Activated naive CD4-positive, alpha-beta T cell treated with anti-CD3 and anti-CD28 coated beads, Interleukin-2, amount 50 U/mL, for 24 hours (primary cell): ENCODE measurements around the gene SLC12A6.
A peak's percentile ranks its signal among the peaks of the same experiment; 100 is the strongest.
"Not testable (repeated sequence)": the region's sequence is repeated elsewhere in the genome, so short reads cannot be mapped to it uniquely, and the experiment has no call there.

Experiments used
- H3K27ac Mint-ChIP-seq: one replicate; pipeline ENCODE4 v1.8.0; 2021; ENCODE audit warnings: mild to moderate bottlenecking, mixed read lengths
- H3K27me3 Mint-ChIP-seq: one replicate; pipeline ENCODE4 v1.8.0; 2021; ENCODE audit warnings: mixed read lengths
- H3K36me3 Mint-ChIP-seq: one replicate; pipeline ENCODE4 v1.8.0; 2021; ENCODE audit warnings: mixed read lengths
- H3K4me1 Mint-ChIP-seq: one replicate; pipeline ENCODE4 v1.8.0; 2021; ENCODE audit warnings: mixed read lengths
- H3K4me3 Mint-ChIP-seq: one replicate; pipeline ENCODE4 v1.8.0; 2021; ENCODE audit warnings: mild to moderate bottlenecking, mixed read lengths
- H3K9me3 Mint-ChIP-seq: one replicate; pipeline ENCODE4 v1.8.0; 2021; ENCODE audit warnings: mixed read lengths

The SLC12A6 gene

GRCh38 chr15:34337557-34338306 is at the start of gene SLC12A6:
TSS of gene SLC12A6 (minus strand) at chr15:34337781. CDS start at chr15:34336680, 1,101 bp downstream.
- Mint-ChIP-seq H3K9me3 (no peaks in the 10 kb centered on the region), H3K36me3 (peaks cover 17% of the 10 kb centered on the region), H3K4me1 (peaks cover 63% of the 10 kb centered on the region), H3K4me3 (peak within 1 kb of the TSS; percentile 92), H3K27me3 (no peaks in the 10 kb centered on the region), H3K27ac (peak within 1 kb of the TSS; percentile 97)

GRCh38 chr15:34381829-34382521 is 44.4 kb upstream of the SLC12A6 start:
- H3K4me3 Mint-ChIP-seq, H3K36me3 Mint-ChIP-seq, H3K9me3 Mint-ChIP-seq, H3K27me3 Mint-ChIP-seq, H3K4me1 Mint-ChIP-seq, H3K27ac Mint-ChIP-seq: not testable (repeated sequence)

DNA sequence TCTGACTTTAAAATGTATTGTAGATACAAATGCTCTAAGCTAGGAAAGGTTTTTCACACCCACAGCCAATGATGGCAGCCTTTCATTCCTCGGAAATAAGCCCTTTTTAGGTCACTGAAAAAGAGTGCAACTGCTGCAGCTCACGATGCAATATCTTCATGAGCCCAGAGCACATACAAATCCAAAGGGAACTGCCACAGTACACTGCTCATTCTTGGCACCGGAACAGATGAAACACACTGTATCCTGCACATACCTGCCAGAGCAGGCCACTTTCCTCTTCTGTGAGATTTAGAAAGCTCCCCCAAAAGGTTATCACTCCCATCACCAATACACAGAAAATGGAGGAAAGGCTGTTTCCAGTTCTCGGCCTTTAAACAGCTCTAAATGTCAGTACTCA is 42.9 kb upstream of the SLC12A6 start:
- H3K4me3 Mint-ChIP-seq, H3K4me1 Mint-ChIP-seq, H3K9me3 Mint-ChIP-seq, H3K36me3 Mint-ChIP-seq, H3K27me3 Mint-ChIP-seq, H3K27ac Mint-ChIP-seq: not testable (repeated sequence)

GRCh38 chr15:34376856-34377255 is 39.3 kb upstream of the SLC12A6 start:
- Mint-ChIP-seq H3K27me3 (no peaks in the 10 kb centered on the region), H3K9me3 (no peaks in the 10 kb centered on the region), H3K4me1 (no peaks in the 10 kb centered on the region), H3K36me3 (no peaks in the 10 kb centered on the region), H3K4me3 (no peak overlapping the region), H3K27ac (no peak overlapping the region)

GRCh38 chr15:34375541-34375940 is 38.0 kb upstream of the SLC12A6 start:
- H3K4me3 Mint-ChIP-seq, H3K27me3 Mint-ChIP-seq, H3K27ac Mint-ChIP-seq, H3K36me3 Mint-ChIP-seq, H3K9me3 Mint-ChIP-seq, H3K4me1 Mint-ChIP-seq: not testable (repeated sequence)

DNA sequence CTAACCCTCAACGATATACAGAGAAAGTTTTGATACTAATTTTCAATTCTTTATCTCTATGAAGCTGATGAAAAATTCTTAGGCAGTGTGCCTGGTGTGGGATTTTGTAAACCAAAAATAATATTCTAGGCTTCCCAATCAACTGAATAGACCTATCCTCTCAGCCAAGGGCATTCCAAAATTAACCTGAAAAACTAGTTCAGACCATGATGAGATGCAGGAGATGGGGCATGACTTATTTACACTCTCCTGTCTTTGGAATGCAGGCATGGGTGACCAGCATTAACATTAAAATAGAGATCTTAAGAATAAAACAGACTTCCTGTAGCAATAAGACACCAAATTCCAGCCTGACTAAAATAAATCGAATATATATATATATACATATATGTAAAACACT is 37.2 kb upstream of the SLC12A6 start:
- Mint-ChIP-seq H3K27me3 (no peaks in the 10 kb centered on the region), H3K4me3 (no peak overlapping the region), H3K36me3 (no peaks in the 10 kb centered on the region), H3K4me1 (peaks cover 6% of the 10 kb centered on the region), H3K27ac (no peak overlapping the region), H3K9me3 (no peaks in the 10 kb centered on the region)

GRCh38 chr15:34373951-34374350 is 36.4 kb upstream of the SLC12A6 start:
- no peak overlapping the region for H3K4me3 Mint-ChIP-seq
- no peaks in the 10 kb centered on the region for H3K27me3 Mint-ChIP-seq
- H3K36me3 Mint-ChIP-seq: no peaks in the 10 kb centered on the region
- peaks cover 11% of the 10 kb centered on the region for H3K4me1 Mint-ChIP-seq
- H3K9me3 Mint-ChIP-seq: no peaks in the 10 kb centered on the region
- no peak overlapping the region for H3K27ac Mint-ChIP-seq

GRCh38 chr15:34370643-34371042 is 33.1 kb upstream of the SLC12A6 start:
- H3K4me1 Mint-ChIP-seq: peaks cover 28% of the 10 kb centered on the region
- no peaks in the 10 kb centered on the region for H3K27me3 Mint-ChIP-seq
- H3K36me3 Mint-ChIP-seq: no peaks in the 10 kb centered on the region
- H3K27ac Mint-ChIP-seq: no peak overlapping the region
- no peak overlapping the region for H3K4me3 Mint-ChIP-seq
- H3K9me3 Mint-ChIP-seq: no peaks in the 10 kb centered on the region

DNA sequence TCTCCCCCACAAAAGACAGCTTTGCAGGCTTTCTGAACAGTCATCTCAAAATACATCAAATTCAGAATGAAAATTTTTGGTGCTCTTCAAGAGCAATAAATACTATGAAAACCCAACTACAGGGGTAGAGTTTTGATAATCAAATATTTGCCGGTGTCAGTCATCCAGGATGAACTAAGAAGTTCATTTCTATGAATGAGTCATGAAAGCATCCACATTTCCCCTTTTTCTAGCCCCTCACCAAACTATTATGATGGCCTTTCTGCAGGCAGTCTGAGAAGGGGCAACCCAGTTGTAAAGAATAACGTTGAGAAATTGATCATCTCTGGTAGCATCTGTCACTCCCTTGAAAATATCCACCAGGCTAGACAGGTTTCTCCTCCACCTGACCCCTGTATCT is 32.5 kb upstream of the SLC12A6 start:
- no peaks in the 10 kb centered on the region for H3K27me3 Mint-ChIP-seq
- no peaks in the 10 kb centered on the region for H3K9me3 Mint-ChIP-seq
- H3K4me3 Mint-ChIP-seq: no peak overlapping the region
- H3K27ac Mint-ChIP-seq: peak overlapping the region; percentile 85
- H3K4me1 Mint-ChIP-seq: peaks cover 34% of the 10 kb centered on the region
- H3K36me3 Mint-ChIP-seq: no peaks in the 10 kb centered on the region

GRCh38 chr15:34367101-34368081 is 29.8 kb upstream of the SLC12A6 start, which contains the start of gene LPCAT4:
TSS of gene LPCAT4 (minus strand) at chr15:34367196. CDS start at chr15:34367100, 96 bp downstream.
- Mint-ChIP-seq H3K4me3 (peak within 1 kb of the TSS; percentile 96), H3K36me3 (no peaks in the 10 kb centered on the region), H3K27ac (peak within 1 kb of the TSS; percentile 91), H3K9me3 (no peaks in the 10 kb centered on the region), H3K27me3 (no peaks in the 10 kb centered on the region), H3K4me1 (peaks cover 39% of the 10 kb centered on the region)

DNA sequence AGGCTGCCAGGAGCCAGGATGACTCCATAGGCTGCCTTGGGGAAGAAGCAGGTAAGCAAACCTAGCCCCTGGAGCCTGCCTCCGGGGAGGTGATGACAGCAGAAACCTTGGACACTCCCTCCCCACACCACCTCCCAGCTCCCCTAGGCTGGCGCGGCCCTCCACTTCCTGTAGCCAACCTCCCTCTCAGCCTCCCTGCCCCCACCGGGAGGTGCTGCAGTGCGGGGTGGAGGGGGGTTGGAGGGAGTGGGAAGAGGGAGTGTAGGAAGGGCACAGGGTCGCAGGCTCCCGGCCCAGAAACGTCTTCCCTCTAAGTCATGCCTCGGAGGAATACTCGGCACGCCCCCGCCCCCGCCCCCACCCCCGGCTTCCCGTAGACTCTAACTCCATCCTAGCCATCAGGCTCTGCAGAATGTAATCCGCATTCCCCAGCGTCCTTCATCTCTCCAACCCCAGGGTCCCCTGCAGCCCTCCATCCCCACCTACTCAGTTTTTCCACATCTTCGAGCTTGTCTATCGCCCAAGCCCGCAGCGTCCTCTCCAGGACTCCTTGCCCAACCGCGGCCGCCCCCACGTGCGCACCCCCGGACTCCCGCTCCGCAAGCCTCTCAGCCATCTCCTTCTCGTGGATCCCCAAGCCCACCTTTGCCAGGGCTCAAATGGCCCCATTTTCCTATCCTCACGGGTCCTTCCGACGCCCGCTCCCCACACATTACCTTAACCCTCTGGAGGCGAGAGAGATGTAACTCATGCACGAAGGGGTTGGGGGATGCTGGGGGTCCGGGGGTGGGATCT is 28.9 kb upstream of the SLC12A6 start:
- Mint-ChIP-seq H3K27ac (peak overlapping the region; percentile 90), H3K36me3 (peaks cover 2% of the 10 kb centered on the region), H3K9me3 (no peaks in the 10 kb centered on the region), H3K27me3 (no peaks in the 10 kb centered on the region), H3K4me3 (peak overlapping the region; percentile 96), H3K4me1 (peaks cover 39% of the 10 kb centered on the region)

DNA sequence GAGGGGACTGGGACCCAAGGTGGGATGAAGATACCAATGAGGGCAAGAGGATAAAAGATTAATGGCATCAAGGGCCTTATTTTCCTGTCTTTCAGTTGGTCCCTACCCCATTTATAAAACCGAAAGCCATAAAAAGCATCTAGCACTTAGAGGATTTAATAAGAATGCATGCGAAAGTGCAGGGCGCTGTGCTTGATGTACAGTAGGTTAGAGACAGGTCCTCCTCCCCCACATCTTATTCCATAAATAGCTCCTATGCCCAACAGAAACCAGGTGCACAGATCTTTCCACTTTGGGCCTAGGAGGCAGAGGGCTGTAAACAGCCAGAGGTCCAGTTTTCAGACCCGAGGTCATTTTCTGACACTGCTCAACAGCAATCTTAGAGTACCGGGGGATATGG is 28.3 kb upstream of the SLC12A6 start:
- peaks cover 2% of the 10 kb centered on the region for H3K36me3 Mint-ChIP-seq

GRCh38 chr15:34365091-34365825 is 27.7 kb upstream of the SLC12A6 start:
- peaks cover 37% of the 10 kb centered on the region for H3K4me1 Mint-ChIP-seq
- H3K4me3 Mint-ChIP-seq: peak overlapping the region; percentile 96
- H3K36me3 Mint-ChIP-seq: peaks cover 2% of the 10 kb centered on the region
- no peaks in the 10 kb centered on the region for H3K27me3 Mint-ChIP-seq
- peak overlapping the region; percentile 35 for H3K27ac Mint-ChIP-seq
- no peaks in the 10 kb centered on the region for H3K9me3 Mint-ChIP-seq

More for the DNA sequence above, 28.3 kb upstream of the SLC12A6 start:
- Mint-ChIP-seq H3K9me3 (no peaks in the 10 kb centered on the region), H3K27me3 (no peaks in the 10 kb centered on the region), H3K4me1 (peaks cover 39% of the 10 kb centered on the region), H3K27ac (peak overlapping the region; percentile 25), H3K4me3 (peak overlapping the region; percentile 96)

- peaks cover 28% of the 10 kb centered on the region for H3K4me1 Mint-ChIP-seq
- H3K27me3 Mint-ChIP-seq: no peaks in the 10 kb centered on the region
- H3K36me3 Mint-ChIP-seq: peaks cover 2% of the 10 kb centered on the region
- H3K4me3 Mint-ChIP-seq: no peak overlapping the region
- H3K9me3 Mint-ChIP-seq: no peaks in the 10 kb centered on the region
- H3K27ac Mint-ChIP-seq: peak overlapping the region; percentile 57
Measured at GRCh38 chr15:34364041-34364440, 26.5 kb upstream of the SLC12A6 start.
